ENCODE results near the gene EBNA1BP2. TPM values are rescaled to one million over a fixed set of nuclear protein-coding genes. Genes with fewer than 3 reads are reported as not detected.

Gene EBNA1BP2
- total and polyA plus RNA-seq, 10 of the 15 experiments (the other 5 are each of a cell fraction or from before 2014, with no cell fraction given) = 57.5 to 275 (median 133) TPM

DNA sequence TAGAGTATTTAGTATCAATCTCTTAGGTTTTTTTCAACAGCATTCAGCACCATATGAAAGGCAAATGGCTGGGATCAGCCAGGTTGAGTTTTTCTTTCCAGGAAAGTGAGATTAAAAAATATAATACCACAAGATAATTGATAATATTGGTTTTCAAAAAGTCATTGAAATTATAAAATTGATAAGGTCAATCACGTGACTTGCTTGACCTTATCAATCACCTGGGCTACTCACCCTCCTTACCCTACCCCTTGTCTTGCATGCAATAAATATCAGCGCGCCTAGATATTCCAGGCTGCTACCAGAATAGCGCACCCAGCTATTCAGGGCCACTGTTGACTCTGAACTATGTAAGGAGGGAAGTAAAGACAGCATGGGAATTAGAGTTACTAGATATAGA lies 31.5 kb downstream of the EBNA1BP2 start:
- Histone ChIP-seq H2AFZ (ENCODE audit: control insufficient read depth, low read depth, low read length) (no peak overlapping the region), H3K36me3 (ENCODE audit: control insufficient read depth in 2 of 2, insufficient read depth in 2 of 2, low read length in 1 of 2) (no peaks in the 10 kb centered on the region), H3K27ac (ENCODE audit: control insufficient read depth, insufficient read depth) (no peak overlapping the region), H4K20me1 (ENCODE audit: control insufficient read depth, insufficient read depth) (no peaks in the 10 kb centered on the region), H3K27me3 (replicated peaks in 1 of 2; ENCODE audit: control insufficient read depth in 2 of 2, insufficient read depth in 2 of 2, low read length in 1 of 2) (peaks cover 0 to 3% of the 10 kb centered on the region in 2 experiments; a peak in 1 of 4 replicates), H3K79me2 (ENCODE audit: control insufficient read depth, insufficient read depth, low read length) (no peaks in the 10 kb centered on the region), H3K4me1 (ENCODE audit: control insufficient read depth, insufficient read depth, low read length) (no peaks in the 10 kb centered on the region), H3K4me2 (ENCODE audit: control insufficient read depth, insufficient read depth) (no peak overlapping the region), H3K9ac (ENCODE audit: control insufficient read depth, insufficient read depth, low read length) (no peak overlapping the region), H3K4me3 (no peak overlapping the region), H3K9me3 (replicated peaks; ENCODE audit: control insufficient read depth, insufficient read depth, low read length) (no peaks in the 10 kb centered on the region)
- intact Hi-C loops (cut with micrococcal nuclease; ENCODE audit: unreplicated experiment) (no loop called here), in situ Hi-C loops (cut with MboI) (no loop called here)
- TF ChIP-seq RAD51 (IDR thresholded peaks at IDR 0.05) = peak; percentile 36; the same call in 1 of the 2 replicates
- no peak for TF ChIP-seq SRF (IDR thresholded peaks at IDR 0.05; ENCODE audit: low read depth in 2 of 2, low read length in 2 of 2)
- BruUV-seq (replicated peaks) = no TSS peak
- WGBS (ENCODE audit: insufficient coverage, insufficient replicate concordance, low lambda C conversion rate, missing lambda C conversion rate) = 68% methylated on average over 4 of the region's 4 CpGs
- ChIA-PET CTCF (no interaction called here), POLR2A (no interaction called here), RAD21 (ENCODE audit: unreplicated experiment) (no interaction called here), SMC1A (ENCODE audit: uncharacterized antibody, unreplicated experiment) (no interaction called here)
- no peak for FAIRE-seq
- no peak for ATAC-seq
- no peak for DNase-seq (ENCODE audit: low read depth, low spot score)

DNA sequence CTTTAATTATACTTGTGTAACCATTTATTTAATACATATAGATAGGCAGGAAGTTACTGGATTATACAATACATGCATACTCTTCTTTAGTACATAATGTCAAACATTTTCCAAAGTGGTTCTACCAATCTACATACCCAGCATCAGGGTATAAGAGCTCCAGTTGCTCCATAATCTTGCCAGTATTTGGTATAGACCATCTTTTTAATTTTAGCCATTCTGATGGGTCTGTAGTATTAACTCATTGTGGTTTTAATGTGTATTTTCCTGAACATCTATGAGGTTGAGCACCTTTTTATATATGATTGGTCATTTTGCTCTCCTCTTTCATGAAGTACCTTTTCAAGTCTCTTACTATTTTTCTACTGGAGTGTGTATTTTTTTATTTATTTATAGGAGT lies 32.1 kb downstream of the EBNA1BP2 start:
- H3K79me2 ChIP-seq (ENCODE audit: control insufficient read depth, insufficient read depth, low read length) = no peaks in the 10 kb centered on the region
- TF ChIP-seq, protein P1, sequence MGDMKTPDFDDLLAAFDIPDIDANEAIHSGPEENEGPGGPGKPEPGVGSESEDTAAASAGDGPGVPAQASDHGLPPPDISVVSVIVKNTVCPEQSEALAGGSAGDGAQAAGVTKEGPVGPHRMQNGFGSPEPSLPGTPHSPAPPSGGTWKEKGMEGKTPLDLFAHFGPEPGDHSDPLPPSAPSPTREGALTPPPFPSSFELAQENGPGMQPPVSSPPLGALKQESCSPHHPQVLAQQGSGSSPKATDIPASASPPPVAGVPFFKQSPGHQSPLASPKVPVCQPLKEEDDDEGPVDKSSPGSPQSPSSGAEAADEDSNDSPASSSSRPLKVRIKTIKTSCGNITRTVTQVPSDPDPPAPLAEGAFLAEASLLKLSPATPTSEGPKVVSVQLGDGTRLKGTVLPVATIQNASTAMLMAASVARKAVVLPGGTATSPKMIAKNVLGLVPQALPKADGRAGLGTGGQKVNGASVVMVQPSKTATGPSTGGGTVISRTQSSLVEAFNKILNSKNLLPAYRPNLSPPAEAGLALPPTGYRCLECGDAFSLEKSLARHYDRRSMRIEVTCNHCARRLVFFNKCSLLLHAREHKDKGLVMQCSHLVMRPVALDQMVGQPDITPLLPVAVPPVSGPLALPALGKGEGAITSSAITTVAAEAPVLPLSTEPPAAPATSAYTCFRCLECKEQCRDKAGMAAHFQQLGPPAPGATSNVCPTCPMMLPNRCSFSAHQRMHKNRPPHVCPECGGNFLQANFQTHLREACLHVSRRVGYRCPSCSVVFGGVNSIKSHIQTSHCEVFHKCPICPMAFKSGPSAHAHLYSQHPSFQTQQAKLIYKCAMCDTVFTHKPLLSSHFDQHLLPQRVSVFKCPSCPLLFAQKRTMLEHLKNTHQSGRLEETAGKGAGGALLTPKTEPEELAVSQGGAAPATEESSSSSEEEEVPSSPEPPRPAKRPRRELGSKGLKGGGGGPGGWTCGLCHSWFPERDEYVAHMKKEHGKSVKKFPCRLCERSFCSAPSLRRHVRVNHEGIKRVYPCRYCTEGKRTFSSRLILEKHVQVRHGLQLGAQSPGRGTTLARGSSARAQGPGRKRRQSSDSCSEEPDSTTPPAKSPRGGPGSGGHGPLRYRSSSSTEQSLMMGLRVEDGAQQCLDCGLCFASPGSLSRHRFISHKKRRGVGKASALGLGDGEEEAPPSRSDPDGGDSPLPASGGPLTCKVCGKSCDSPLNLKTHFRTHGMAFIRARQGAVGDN (IDR thresholded peaks at IDR 0.05) = no peak
- TF ChIP-seq, protein P2, sequence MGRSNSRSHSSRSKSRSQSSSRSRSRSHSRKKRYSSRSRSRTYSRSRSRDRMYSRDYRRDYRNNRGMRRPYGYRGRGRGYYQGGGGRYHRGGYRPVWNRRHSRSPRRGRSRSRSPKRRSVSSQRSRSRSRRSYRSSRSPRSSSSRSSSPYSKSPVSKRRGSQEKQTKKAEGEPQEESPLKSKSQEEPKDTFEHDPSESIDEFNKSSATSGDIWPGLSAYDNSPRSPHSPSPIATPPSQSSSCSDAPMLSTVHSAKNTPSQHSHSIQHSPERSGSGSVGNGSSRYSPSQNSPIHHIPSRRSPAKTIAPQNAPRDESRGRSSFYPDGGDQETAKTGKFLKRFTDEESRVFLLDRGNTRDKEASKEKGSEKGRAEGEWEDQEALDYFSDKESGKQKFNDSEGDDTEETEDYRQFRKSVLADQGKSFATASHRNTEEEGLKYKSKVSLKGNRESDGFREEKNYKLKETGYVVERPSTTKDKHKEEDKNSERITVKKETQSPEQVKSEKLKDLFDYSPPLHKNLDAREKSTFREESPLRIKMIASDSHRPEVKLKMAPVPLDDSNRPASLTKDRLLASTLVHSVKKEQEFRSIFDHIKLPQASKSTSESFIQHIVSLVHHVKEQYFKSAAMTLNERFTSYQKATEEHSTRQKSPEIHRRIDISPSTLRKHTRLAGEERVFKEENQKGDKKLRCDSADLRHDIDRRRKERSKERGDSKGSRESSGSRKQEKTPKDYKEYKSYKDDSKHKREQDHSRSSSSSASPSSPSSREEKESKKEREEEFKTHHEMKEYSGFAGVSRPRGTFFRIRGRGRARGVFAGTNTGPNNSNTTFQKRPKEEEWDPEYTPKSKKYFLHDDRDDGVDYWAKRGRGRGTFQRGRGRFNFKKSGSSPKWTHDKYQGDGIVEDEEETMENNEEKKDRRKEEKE (IDR thresholded peaks at IDR 0.05) = no peak
- TF ChIP-seq NR2F1 (conservative IDR thresholded peaks at IDR 0.05) (no peak), POLR2AphosphoS2 (IDR thresholded peaks at IDR 0.05; ENCODE audit: low read depth, low read length) (no peak), BHLHE40 (IDR thresholded peaks at IDR 0.05; ENCODE audit: borderline replicate concordance in 1 of 2, low read depth in 2 of 2, low read length in 1 of 2) (no peak)

More for the DNA sequence above, 32.1 kb downstream of the EBNA1BP2 start:
- Histone ChIP-seq H3K9me3 (replicated peaks; ENCODE audit: control insufficient read depth, insufficient read depth, low read length) (no peaks in the 10 kb centered on the region), H3K27me3 (replicated peaks in 1 of 2; ENCODE audit: control insufficient read depth in 2 of 2, insufficient read depth in 2 of 2, low read length in 1 of 2) (no peaks in the 10 kb centered on the region; a peak in 2 of 4 replicates), H3K27ac (ENCODE audit: control insufficient read depth, insufficient read depth) (no peak overlapping the region), H3K4me1 (ENCODE audit: control insufficient read depth, insufficient read depth, low read length) (no peaks in the 10 kb centered on the region), H3K4me2 (ENCODE audit: control insufficient read depth, insufficient read depth) (no peak overlapping the region), H3K4me3 (no peak overlapping the region), H4K20me1 (ENCODE audit: control insufficient read depth, insufficient read depth) (no peaks in the 10 kb centered on the region), H2AFZ (ENCODE audit: control insufficient read depth, low read depth, low read length) (no peak overlapping the region), H3K36me3 (ENCODE audit: control insufficient read depth in 2 of 2, insufficient read depth in 2 of 2, low read length in 1 of 2) (no peaks in the 10 kb centered on the region), H3K9ac (ENCODE audit: control insufficient read depth, insufficient read depth, low read length) (no peak overlapping the region)
- RAD21 ChIA-PET (ENCODE audit: unreplicated experiment) = no interaction called here
- SMC1A ChIA-PET (ENCODE audit: uncharacterized antibody, unreplicated experiment) = no interaction called here
- DNase-seq (ENCODE audit: low read depth, low spot score) = no peak
- CTCF ChIA-PET = no interaction called here
- no peak for ATAC-seq
- in situ Hi-C loops (cut with MboI) (no loop called here), intact Hi-C loops (cut with micrococcal nuclease; ENCODE audit: unreplicated experiment) (no loop called here)
- no peak for FAIRE-seq
- no TSS peak for BruUV-seq (replicated peaks)
- POLR2A ChIA-PET = no interaction called here
